Activated CD8-positive, alpha-beta T cell treated with anti-CD3 and anti-CD28 coated beads for 36 hours (primary cell): ENCODE data around the gene TAOK1. TPM values are rescaled to one million over a fixed set of nuclear protein-coding genes. Genes with fewer than 3 reads are reported as not detected.
A peak's percentile ranks its signal among the peaks of the same experiment; 100 is the strongest.

Source experiments
- ATAC-seq: fragments of 200-7000 bp; cut with Tn5 transposase; one replicate; pipeline ENCODE4 v1.10.0; 2021; ENCODE audit warnings: mild to moderate bottlenecking, moderate library complexity
- CTCF ChIA-PET: fragments of 350-600 bp; sonication (Branson Sonifier 250); formaldehyde crosslinking; loops from one replicate; lab custom pipeline; 2021; ENCODE audit warnings: antibody characterized with exemption; lab: Charles Lee
- POLR2A ChIA-PET: fragments of 350-600 bp; sonication (Branson Sonifier 250); formaldehyde crosslinking; loops from one replicate; lab custom pipeline; 2021; ENCODE audit warnings: antibody characterized with exemption; lab: Charles Lee
- DNase-seq: peaks from one replicate; pipeline ENCODE4 v3.0.0-alpha.2; 2020
- H3K27ac Mint-ChIP-seq: one replicate; pipeline ENCODE4 v1.8.0; 2021; ENCODE audit warnings: mild to moderate bottlenecking, mixed read lengths
- H3K27me3 Mint-ChIP-seq: one replicate; pipeline ENCODE4 v1.8.0; 2021; ENCODE audit warnings: mixed read lengths
- H3K36me3 Mint-ChIP-seq: one replicate; pipeline ENCODE4 v1.8.0; 2021; ENCODE audit warnings: low read depth, mixed read lengths
- H3K4me1 Mint-ChIP-seq: one replicate; pipeline ENCODE4 v1.8.0; 2021; ENCODE audit warnings: low read depth, mixed read lengths
- H3K4me3 Mint-ChIP-seq: one replicate; pipeline ENCODE4 v1.8.0; 2021; ENCODE audit warnings: mild to moderate bottlenecking, moderate library complexity, mixed read lengths
- H3K9me3 Mint-ChIP-seq: one replicate; pipeline ENCODE4 v1.8.0; 2021; ENCODE audit warnings: mixed read lengths
- intact Hi-C: fragments of 100-400 bp; cut with micrococcal nuclease; formaldehyde crosslinking; loops from one replicate; pipeline ENCODE4 v1.10.0; 2022
- total RNA-seq, 2 experiments: library from RNA; stranded (reverse); gene quantifications; one replicate each; pipeline ENCODE4 v1.2.3, GENCODE V29; 2021
- TF ChIP-seq, protein P1 (sequence below): fragments of 200-600 bp; IDR thresholded peaks from one replicate; pipeline ENCODE4 v1.8.0; 2022; ENCODE audit warnings: antibody characterized with exemption, mild to moderate bottlenecking

The TAOK1 gene
- total RNA-seq, 2 experiments from 2014 or later: 33.5 to 34.6 TPM

DNA sequence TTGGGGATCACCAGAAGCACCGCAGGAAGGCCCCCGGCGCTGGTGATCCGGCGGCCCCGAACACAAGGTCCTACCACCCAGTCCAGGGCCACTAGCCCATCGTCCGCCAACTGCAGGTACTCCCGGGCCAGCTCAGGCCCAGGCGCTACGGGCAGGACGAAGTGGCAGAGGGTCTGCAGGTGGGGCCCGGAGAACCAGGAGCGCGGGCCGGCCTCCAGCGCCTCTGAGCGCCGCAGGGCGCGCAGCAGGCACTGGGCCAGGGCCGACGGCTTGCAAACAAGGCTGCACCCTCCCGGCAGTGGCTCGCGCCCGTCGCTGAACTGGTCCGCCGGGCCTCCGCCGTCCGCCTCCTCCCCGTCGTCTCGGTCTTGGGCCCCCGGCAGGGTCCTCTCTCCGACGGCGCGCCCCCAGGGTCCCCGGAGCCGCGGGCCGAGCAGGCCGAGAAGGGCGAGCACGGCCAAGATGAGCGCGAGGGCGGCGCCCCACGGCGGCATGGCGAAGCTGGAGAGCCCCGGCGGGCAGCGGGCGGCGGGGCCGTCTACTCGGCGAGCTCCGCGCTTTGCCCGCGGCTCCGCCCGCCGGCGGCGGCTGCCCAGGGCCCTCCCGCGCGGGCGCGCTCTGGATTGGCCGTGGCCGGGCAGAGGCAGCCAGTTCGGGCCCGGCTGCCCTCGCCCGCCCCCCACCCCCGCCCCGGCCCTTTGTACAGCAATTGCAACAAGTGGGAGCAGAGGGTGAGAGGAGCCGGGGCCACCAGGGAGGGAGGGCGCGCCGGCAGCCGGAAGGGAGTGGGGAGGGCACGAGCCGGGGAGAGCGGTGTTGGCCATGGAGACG lies 176.5 kb downstream of the TAOK1 start, which contains the start of gene ABHD15:
Gene ABHD15, minus strand, starts transcription at position 565 of the 831 bp plus-strand sequence. Its CDS starts 71 bp downstream, at position 494.
- Mint-ChIP-seq H3K27me3 (no peaks in the 10 kb centered on the region), H3K36me3 (peaks cover 14% of the 10 kb centered on the region), H3K4me3 (peak within 1 kb of the TSS; percentile 86), H3K9me3 (no peaks in the 10 kb centered on the region), H3K4me1 (peaks cover 32% of the 10 kb centered on the region), H3K27ac (peak within 1 kb of the TSS; percentile 91)
- peak; percentile 45 for ATAC-seq
- CTCF ChIA-PET: interaction anchor here (0.6 to 11.2 kb wide), 8 partner anchors 14 to 197 kb away, joined by 3 to 102 read pairs (median 20); partner anchors contain the start of gene ANKRD13B
- TF ChIP-seq, protein P1, sequence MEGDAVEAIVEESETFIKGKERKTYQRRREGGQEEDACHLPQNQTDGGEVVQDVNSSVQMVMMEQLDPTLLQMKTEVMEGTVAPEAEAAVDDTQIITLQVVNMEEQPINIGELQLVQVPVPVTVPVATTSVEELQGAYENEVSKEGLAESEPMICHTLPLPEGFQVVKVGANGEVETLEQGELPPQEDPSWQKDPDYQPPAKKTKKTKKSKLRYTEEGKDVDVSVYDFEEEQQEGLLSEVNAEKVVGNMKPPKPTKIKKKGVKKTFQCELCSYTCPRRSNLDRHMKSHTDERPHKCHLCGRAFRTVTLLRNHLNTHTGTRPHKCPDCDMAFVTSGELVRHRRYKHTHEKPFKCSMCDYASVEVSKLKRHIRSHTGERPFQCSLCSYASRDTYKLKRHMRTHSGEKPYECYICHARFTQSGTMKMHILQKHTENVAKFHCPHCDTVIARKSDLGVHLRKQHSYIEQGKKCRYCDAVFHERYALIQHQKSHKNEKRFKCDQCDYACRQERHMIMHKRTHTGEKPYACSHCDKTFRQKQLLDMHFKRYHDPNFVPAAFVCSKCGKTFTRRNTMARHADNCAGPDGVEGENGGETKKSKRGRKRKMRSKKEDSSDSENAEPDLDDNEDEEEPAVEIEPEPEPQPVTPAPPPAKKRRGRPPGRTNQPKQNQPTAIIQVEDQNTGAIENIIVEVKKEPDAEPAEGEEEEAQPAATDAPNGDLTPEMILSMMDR: no peak
- POLR2A ChIA-PET: interaction anchor here (0.6 to 2.1 kb wide), 11 partner anchors 8 to 275 kb away, joined by 3 to 8 read pairs (median 4); no protein-coding TSS in a partner anchor
- intact Hi-C loops: no loop called here
- peak; percentile 77 for DNase-seq

DNA sequence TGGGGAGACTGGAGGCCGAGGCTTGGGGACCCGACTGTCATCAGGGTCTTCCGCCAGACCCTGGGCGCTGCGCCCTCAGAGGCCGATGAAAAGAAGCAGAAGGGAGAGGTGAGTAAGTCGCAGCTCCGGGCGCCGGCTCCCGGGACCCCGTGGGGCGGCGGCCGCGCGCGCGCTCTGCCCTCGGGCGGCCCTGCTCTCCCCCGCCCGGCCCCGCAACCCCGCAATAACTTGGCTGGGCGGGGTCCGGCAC lies 177.1 kb downstream of the TAOK1 start:
- intact Hi-C loops: no loop called here
- DNase-seq (no peak), ATAC-seq (peak; percentile 3)
- peak overlapping the region; percentile 86 for H3K4me3 Mint-ChIP-seq
- peaks cover 11% of the 10 kb centered on the region for H3K36me3 Mint-ChIP-seq
- no peaks in the 10 kb centered on the region for H3K27me3 Mint-ChIP-seq
- no peaks in the 10 kb centered on the region for H3K9me3 Mint-ChIP-seq
- peaks cover 27% of the 10 kb centered on the region for H3K4me1 Mint-ChIP-seq
- ChIA-PET POLR2A (interaction anchor here (1.0 to 2.1 kb wide), 10 partner anchors 9 to 273 kb away, joined by 3 to 8 read pairs (median 4); no protein-coding TSS in a partner anchor), CTCF (interaction anchor here (0.6 to 11.2 kb wide), 7 partner anchors 13 to 197 kb away, joined by 3 to 102 read pairs (median 21); partner anchors contain the start of gene ANKRD13B)
- H3K27ac Mint-ChIP-seq: peak overlapping the region; percentile 79
- TF ChIP-seq, protein P1: no peak

DNA sequence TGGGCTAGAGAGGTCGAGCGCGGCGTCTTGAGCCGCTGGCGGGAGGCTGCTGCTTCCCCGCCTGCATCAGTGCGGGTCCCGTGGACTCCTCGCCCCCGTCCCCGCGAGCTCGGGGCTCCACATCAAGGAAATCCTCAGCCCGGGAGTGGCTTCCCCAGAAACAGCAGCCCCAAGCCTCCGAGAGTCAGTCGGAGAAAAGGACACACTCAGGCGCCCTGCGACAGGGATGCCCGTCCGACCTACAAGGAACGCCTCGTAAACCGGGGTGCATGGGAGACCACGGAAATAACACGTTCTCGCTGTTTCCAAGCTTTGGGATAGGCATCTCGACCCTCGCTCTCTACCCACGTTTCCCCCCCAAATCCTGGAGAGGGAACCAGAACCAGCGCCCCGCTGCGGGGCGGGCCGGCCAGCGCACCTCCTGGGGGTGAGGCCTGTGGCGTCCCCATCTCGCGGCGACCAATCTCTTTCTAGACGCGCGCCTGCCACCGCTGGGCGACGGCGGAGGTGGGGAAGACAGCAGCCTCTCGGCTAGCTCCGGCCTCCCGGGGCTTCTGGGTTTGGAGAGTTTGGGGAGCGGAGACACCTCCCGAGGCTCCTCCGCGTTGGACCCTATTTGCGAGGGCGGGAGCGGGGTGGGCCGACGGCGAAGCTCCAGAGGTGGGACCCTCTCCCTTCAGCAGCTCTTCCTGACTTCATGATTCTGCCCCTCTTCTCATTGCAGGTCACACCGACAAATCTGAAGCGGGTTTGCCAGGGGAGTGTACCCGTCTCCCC lies 177.6 kb downstream of the TAOK1 start:
- ChIA-PET CTCF (interaction anchor here (0.9 to 11.2 kb wide), 8 partner anchors 13 to 198 kb away, joined by 3 to 102 read pairs (median 20); partner anchors contain the start of gene ANKRD13B), POLR2A (interaction anchor here (0.6 to 2.1 kb wide), 16 partner anchors 9 to 273 kb away, joined by 3 to 8 read pairs (median 4); no protein-coding TSS in a partner anchor)
- H3K36me3 Mint-ChIP-seq: peaks cover 7% of the 10 kb centered on the region
- H3K27me3 Mint-ChIP-seq: no peaks in the 10 kb centered on the region
- ATAC-seq (peak; percentile 67), DNase-seq (peak; percentile 87)
- intact Hi-C loops: no loop called here
- TF ChIP-seq, protein P1: peak; percentile 66
- H3K4me1 Mint-ChIP-seq: peaks cover 23% of the 10 kb centered on the region
- no peaks in the 10 kb centered on the region for H3K9me3 Mint-ChIP-seq
- H3K27ac Mint-ChIP-seq: peak overlapping the region; percentile 91
- H3K4me3 Mint-ChIP-seq: peak overlapping the region; percentile 86

DNA sequence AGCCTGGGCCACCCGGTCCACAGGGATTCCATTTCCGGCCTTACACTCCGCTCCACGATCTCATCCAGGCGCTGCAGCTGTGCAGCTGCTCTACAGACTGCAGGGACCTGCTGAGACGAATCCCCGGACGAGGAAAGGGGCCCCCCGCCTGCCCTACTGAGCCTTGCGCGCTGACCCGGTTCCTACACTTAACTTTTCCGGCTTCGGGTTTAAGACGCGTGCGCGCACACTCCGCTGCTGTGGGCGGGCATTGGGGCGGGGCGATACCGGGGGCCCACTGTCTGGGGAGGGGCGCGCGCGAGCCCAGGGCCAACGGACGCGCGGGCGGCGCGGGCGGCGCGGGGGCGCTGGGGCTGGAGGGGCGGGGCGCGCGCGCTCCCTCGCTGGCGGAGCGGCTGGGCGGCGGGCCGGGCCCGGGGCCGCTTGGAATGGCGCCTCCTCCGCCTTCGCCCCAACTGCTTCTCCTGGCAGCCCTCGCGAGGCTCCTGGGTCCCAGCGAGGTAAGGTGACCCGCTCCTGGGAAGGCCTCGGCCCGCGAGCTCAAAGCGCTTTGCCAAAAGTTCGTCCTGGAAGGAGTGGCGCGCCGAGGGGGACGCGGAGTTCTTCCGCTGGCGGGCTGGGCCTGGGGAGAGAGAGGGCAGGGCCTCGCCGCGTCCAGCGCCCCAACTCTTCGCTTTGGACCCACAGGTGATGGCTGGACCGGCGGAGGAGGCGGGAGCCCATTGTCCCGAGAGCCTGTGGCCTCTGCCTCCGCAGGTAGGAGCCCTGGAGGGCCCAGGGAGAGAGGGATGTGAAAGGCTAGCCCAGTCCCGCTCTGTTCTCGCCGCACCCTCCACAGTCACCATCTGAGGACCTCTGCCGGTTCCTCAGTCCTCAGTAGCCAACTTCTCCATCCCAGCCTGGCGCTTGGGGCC lies 178.4 kb downstream of the TAOK1 start, which contains the start of gene TP53I13:
Gene TP53I13, plus strand, starts transcription at position 371 of the 914 bp plus-strand sequence. Its CDS starts 58 bp downstream, at position 429.
- TF ChIP-seq, protein P1: no peak
- H3K36me3 Mint-ChIP-seq: peaks cover 10% of the 10 kb centered on the region
- H3K4me1 Mint-ChIP-seq: peaks cover 26% of the 10 kb centered on the region
- DNase-seq (peak; percentile 92), ATAC-seq (peak; percentile 62)
- POLR2A ChIA-PET: interaction anchor here (0.8 to 2.6 kb wide), 15 partner anchors 8 to 186 kb away, joined by 3 to 9 read pairs (median 5); no protein-coding TSS in a partner anchor
- H3K27ac Mint-ChIP-seq: peak within 1 kb of the TSS; percentile 91
- CTCF ChIA-PET: interaction anchor here (0.9 to 11.2 kb wide), 8 partner anchors 12 to 199 kb away, joined by 3 to 102 read pairs (median 16); partner anchors contain the start of gene ANKRD13B
- intact Hi-C loops: no loop called here
- no peaks in the 10 kb centered on the region for H3K27me3 Mint-ChIP-seq
- peak within 1 kb of the TSS; percentile 86 for H3K4me3 Mint-ChIP-seq
- H3K9me3 Mint-ChIP-seq: no peaks in the 10 kb centered on the region
